ENCODE results near the gene AGK.

AGK gene

DNA sequence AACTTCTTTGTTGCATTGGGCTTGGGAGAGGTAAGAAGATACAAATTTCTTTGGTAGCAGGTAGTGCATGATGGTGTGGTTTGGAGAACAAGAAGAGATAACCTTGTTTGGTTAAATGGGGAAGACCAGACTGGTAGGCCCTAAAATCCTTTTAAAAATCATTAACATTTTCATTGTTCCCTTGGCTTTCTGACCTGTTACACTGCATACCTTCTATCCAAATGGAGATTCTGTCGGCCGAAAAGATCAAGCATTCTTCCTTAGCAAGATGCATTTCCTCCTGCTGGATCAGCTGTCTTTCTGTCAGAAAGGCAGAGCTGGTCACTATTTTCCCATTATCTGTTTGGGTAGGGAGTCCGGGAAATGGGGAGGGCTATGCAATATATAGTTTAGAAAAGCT lies 33.7 kb downstream of the AGK start:
- H2AFZ ChIP-seq (ENCODE audit: low read depth, low read length): no peak overlapping the region
- H3K4me3 ChIP-seq (ENCODE audit: low read length): no peak overlapping the region
- no peak overlapping the region for H3K27ac ChIP-seq (ENCODE audit: low read length)

DNA sequence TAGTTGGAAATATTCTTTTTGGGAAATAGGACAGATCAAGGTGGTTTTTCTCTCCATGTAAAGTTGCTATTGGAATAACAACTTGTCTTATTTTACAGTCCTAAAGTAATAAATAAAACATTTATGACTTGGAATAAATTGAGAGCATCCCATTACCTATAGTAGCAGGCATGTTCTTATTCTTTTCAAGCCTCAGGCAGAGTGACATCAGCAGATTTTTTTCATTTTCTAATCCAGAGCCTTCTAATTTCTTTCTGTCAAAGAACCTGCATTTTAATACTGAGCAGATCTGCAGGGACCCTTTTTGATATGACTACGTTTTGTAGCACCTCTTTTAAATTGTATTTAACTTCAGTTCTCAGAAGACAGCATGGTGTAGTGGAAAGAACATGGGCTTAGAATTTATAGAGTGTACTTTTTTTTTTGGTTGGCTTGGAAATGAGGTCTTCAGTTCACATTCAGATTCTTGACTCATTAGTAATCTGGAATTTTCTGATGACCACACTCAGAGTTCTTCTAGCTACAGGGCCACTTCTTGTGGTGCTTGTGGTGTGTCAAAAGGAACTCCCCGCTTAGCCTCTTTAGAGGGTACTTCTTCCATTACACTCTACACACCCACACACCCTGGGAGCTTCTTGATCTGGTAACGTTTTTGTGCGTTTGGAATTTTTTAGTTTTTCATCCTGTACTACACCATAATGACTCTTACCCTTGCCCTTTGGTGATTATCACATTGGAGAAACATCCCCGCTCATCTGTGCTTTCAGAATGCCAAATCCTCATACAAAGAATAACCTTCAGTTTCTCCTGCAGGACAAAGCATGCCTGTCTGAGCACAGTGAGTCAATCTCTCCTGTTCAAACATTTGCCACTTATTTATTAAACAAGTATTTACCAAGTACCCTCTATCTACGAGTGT lies 34.6 kb downstream of the AGK start:
- H3K27ac ChIP-seq (ENCODE audit: low read length): no peak overlapping the region
- TF ChIP-seq EZH2phosphoT487 (IDR thresholded peaks at IDR 0.05; ENCODE audit: low read depth): no peak
- TF ChIP-seq, protein P1, sequence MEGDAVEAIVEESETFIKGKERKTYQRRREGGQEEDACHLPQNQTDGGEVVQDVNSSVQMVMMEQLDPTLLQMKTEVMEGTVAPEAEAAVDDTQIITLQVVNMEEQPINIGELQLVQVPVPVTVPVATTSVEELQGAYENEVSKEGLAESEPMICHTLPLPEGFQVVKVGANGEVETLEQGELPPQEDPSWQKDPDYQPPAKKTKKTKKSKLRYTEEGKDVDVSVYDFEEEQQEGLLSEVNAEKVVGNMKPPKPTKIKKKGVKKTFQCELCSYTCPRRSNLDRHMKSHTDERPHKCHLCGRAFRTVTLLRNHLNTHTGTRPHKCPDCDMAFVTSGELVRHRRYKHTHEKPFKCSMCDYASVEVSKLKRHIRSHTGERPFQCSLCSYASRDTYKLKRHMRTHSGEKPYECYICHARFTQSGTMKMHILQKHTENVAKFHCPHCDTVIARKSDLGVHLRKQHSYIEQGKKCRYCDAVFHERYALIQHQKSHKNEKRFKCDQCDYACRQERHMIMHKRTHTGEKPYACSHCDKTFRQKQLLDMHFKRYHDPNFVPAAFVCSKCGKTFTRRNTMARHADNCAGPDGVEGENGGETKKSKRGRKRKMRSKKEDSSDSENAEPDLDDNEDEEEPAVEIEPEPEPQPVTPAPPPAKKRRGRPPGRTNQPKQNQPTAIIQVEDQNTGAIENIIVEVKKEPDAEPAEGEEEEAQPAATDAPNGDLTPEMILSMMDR (IDR thresholded peaks at IDR 0.05; ENCODE audit: low read depth, low read length): no peak

More for the DNA sequence above, 33.7 kb downstream of the AGK start:
- H3K79me2 ChIP-seq (ENCODE audit: low read length): no peaks in the 10 kb centered on the region
- no peaks in the 10 kb centered on the region for H3K36me3 ChIP-seq (replicated peaks; ENCODE audit: low read depth, low read length)
- H3K9ac ChIP-seq (ENCODE audit: low read length): no peak overlapping the region
- no peaks in the 10 kb centered on the region for H3K9me3 ChIP-seq (ENCODE audit: insufficient read depth, low read length)
- no peaks in the 10 kb centered on the region for H3K27me3 ChIP-seq (ENCODE audit: low read depth, low read length)
- no peaks in the 10 kb centered on the region for H4K20me1 ChIP-seq (ENCODE audit: insufficient read depth, low read length)
- H3K4me1 ChIP-seq (ENCODE audit: low read length): no peaks in the 10 kb centered on the region
- TF ChIP-seq EZH2phosphoT487 (IDR thresholded peaks at IDR 0.05; ENCODE audit: low read depth): no peak
- TF ChIP-seq, protein P1 (IDR thresholded peaks at IDR 0.05; ENCODE audit: low read depth, low read length): no peak
- no peak overlapping the region for H3K4me2 ChIP-seq (ENCODE audit: low read length)

DNA sequence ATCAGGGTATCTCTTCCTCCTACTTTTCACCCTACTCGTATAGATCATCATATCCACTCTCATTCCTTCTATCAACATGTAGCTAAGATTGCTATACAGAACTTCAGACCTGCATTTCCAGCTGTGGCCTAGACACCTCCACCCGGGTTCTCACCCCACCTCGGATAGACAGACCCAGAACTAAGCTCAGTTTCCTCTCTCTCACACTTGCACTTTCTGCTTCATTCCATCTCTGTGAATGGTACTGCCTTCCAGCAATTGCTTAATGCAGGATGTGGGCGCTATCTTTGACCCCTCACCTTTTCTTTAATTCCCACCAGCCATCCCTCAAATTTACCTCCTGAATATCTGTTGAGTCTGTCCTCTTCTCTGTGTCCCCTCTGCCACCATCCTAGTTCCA lies 35.7 kb downstream of the AGK start:
- H3K9me3 ChIP-seq (ENCODE audit: insufficient read depth, low read length): no peaks in the 10 kb centered on the region
- H4K20me1 ChIP-seq (ENCODE audit: insufficient read depth, low read length): no peaks in the 10 kb centered on the region
- H3K4me2 ChIP-seq (ENCODE audit: low read length): no peak overlapping the region
- H3K9ac ChIP-seq (ENCODE audit: low read length): no peak overlapping the region
- no peak for TF ChIP-seq EZH2phosphoT487 (IDR thresholded peaks at IDR 0.05; ENCODE audit: low read depth)
- TF ChIP-seq, protein P1 (IDR thresholded peaks at IDR 0.05; ENCODE audit: low read depth, low read length): no peak
- no peak overlapping the region for H3K4me3 ChIP-seq (ENCODE audit: low read length)
- H3K36me3 ChIP-seq (replicated peaks; ENCODE audit: low read depth, low read length): no peaks in the 10 kb centered on the region
- H3K27ac ChIP-seq (ENCODE audit: low read length): no peak overlapping the region
- H2AFZ ChIP-seq (ENCODE audit: low read depth, low read length): no peak overlapping the region
- no peaks in the 10 kb centered on the region for H3K27me3 ChIP-seq (ENCODE audit: low read depth, low read length)
- no peaks in the 10 kb centered on the region for H3K79me2 ChIP-seq (ENCODE audit: low read length)
- no peaks in the 10 kb centered on the region for H3K4me1 ChIP-seq (ENCODE audit: low read length)

More for the DNA sequence above, 34.6 kb downstream of the AGK start:
- Histone ChIP-seq H3K4me2 (ENCODE audit: low read length) (no peak overlapping the region), H4K20me1 (ENCODE audit: insufficient read depth, low read length) (no peaks in the 10 kb centered on the region), H3K79me2 (ENCODE audit: low read length) (no peaks in the 10 kb centered on the region), H3K4me1 (ENCODE audit: low read length) (no peaks in the 10 kb centered on the region), H3K9ac (ENCODE audit: low read length) (no peak overlapping the region), H3K27me3 (ENCODE audit: low read depth, low read length) (no peaks in the 10 kb centered on the region), H3K9me3 (ENCODE audit: insufficient read depth, low read length) (no peaks in the 10 kb centered on the region), H3K36me3 (replicated peaks; ENCODE audit: low read depth, low read length) (no peaks in the 10 kb centered on the region), H2AFZ (ENCODE audit: low read depth, low read length) (no peak overlapping the region), H3K4me3 (ENCODE audit: low read length) (no peak overlapping the region)

DNA sequence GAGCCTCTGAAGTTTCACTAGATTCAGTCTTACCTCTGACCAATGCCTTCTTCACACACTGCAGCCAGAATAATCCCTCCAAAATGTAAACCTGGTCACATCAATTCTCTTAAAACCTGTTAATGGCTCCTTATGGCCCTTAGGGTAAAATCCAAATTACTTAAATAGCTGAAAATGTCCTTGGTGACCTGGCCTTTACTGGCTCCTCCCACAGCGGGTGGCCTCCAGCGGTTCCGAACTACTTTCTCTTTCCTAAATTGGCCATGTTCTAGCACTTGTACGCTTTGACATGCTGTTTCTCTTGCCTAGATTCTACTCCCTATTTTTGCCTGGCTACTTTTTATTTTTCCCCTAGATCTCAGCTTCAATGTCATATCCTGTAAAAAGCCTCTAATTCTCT lies 36.1 kb downstream of the AGK start:
- Histone ChIP-seq H3K36me3 (replicated peaks; ENCODE audit: low read depth, low read length) (no peaks in the 10 kb centered on the region), H3K9me3 (ENCODE audit: insufficient read depth, low read length) (no peaks in the 10 kb centered on the region), H3K79me2 (ENCODE audit: low read length) (no peaks in the 10 kb centered on the region), H3K9ac (ENCODE audit: low read length) (no peak overlapping the region), H3K27me3 (ENCODE audit: low read depth, low read length) (no peaks in the 10 kb centered on the region), H3K27ac (ENCODE audit: low read length) (no peak overlapping the region), H3K4me1 (ENCODE audit: low read length) (no peaks in the 10 kb centered on the region), H4K20me1 (ENCODE audit: insufficient read depth, low read length) (no peaks in the 10 kb centered on the region), H3K4me3 (ENCODE audit: low read length) (no peak overlapping the region), H2AFZ (ENCODE audit: low read depth, low read length) (no peak overlapping the region), H3K4me2 (ENCODE audit: low read length) (no peak overlapping the region)
- TF ChIP-seq, protein P1 (IDR thresholded peaks at IDR 0.05; ENCODE audit: low read depth, low read length): no peak
- no peak for TF ChIP-seq EZH2phosphoT487 (IDR thresholded peaks at IDR 0.05; ENCODE audit: low read depth)

Measured in OCI-LY3 (cell line).